ENCODE data around the gene CCDC92. TPM values are rescaled to one million over a fixed set of nuclear protein-coding genes. Genes with fewer than 3 reads are reported as not detected.
A peak's percentile ranks its signal among the peaks of the same experiment; 100 is the strongest.

CCDC92 gene
- total RNA-seq, 1 donor from 2014 or later: 55.1 TPM

GRCh38 chr12:123973552-123974341, 1.1 kb upstream of the CCDC92 start:
- Mint-ChIP-seq H3K27me3 (ENCODE audit: unreplicated experiment) (no peaks in the 10 kb centered on the region), H3K36me3 (ENCODE audit: unreplicated experiment) (peaks cover 18% of the 10 kb centered on the region), H3K9me3 (ENCODE audit: unreplicated experiment) (no peaks in the 10 kb centered on the region), H3K27ac (ENCODE audit: unreplicated experiment) (peak overlapping the region; percentile 83), H3K4me3 (ENCODE audit: unreplicated experiment) (peak overlapping the region; percentile 93), H3K4me1 (ENCODE audit: unreplicated experiment) (peaks cover 45% of the 10 kb centered on the region)
- peak; percentile 88 for DNase-seq (ENCODE audit: extremely low spot score, unreplicated experiment)
- no peak for TF ChIP-seq CTCF (IDR thresholded peaks at IDR 0.05)

DNA sequence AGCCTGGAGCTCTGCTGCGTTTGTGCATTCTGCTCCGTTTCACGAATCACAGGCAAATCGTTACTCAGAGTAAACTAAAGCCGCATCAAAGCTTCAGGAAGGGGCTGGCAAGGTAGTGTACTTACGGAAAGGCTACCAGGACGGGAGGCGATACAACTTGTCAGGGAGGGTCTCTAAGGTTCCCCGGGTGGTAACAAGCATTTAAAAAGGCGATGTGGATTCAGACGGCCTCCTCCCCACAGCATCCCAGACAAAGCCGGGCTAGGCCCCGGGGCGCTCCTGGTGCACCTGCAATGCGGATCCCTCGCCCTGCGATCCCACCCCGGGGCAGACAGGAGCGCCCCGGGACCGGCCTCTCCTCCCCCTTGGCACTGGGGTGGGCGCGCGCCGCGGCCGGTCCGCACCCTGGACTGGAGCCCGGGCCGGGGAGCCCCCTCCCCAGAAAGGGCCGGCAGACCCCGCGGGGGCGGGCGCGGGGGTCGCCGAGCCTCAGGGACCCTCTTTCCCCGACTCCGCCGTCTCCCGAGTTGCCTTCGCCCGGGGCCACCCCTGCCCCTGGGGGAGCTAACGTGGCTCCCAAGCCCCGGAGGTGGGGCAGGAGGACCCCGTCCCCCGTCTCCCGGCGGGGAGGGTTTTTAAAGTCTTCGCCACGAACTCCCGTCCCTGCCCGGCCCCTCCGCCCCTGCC, 718 bp downstream of the CCDC92 start:
- H3K27ac Mint-ChIP-seq (ENCODE audit: unreplicated experiment): peak overlapping the region; percentile 89
- DNase-seq (ENCODE audit: extremely low spot score, unreplicated experiment): no peak
- H3K4me3 Mint-ChIP-seq (ENCODE audit: unreplicated experiment): peak overlapping the region; percentile 87
- H3K4me1 Mint-ChIP-seq (ENCODE audit: unreplicated experiment): peaks cover 49% of the 10 kb centered on the region
- H3K27me3 Mint-ChIP-seq (ENCODE audit: unreplicated experiment): no peaks in the 10 kb centered on the region
- H3K36me3 Mint-ChIP-seq (ENCODE audit: unreplicated experiment): peaks cover 20% of the 10 kb centered on the region
- TF ChIP-seq CTCF (IDR thresholded peaks at IDR 0.05): no peak
- H3K9me3 Mint-ChIP-seq (ENCODE audit: unreplicated experiment): no peaks in the 10 kb centered on the region

DNA sequence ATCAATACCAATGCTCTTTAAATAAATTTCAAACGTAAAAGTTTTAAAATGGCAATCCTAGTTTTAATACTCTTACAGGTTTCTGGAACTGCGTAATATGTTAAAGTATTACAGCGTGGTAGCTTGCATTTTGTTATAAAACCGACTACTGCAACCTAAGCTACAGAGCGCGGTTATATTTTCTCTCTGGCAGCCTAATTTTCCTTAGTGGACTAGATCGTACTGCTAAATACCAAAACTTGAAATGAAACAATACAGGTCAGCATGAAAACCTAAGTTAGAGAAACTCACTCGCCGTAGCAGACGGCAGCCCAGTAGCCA, 1.2 kb downstream of the CCDC92 start:
- no peak for TF ChIP-seq CTCF (IDR thresholded peaks at IDR 0.05)
- Mint-ChIP-seq H3K27ac (ENCODE audit: unreplicated experiment) (peak overlapping the region; percentile 89), H3K9me3 (ENCODE audit: unreplicated experiment) (no peaks in the 10 kb centered on the region), H3K4me3 (ENCODE audit: unreplicated experiment) (peak overlapping the region; percentile 87), H3K36me3 (ENCODE audit: unreplicated experiment) (peaks cover 19% of the 10 kb centered on the region), H3K4me1 (ENCODE audit: unreplicated experiment) (peaks cover 49% of the 10 kb centered on the region), H3K27me3 (ENCODE audit: unreplicated experiment) (no peaks in the 10 kb centered on the region)
- DNase-seq (ENCODE audit: extremely low spot score, unreplicated experiment): no peak

DNA sequence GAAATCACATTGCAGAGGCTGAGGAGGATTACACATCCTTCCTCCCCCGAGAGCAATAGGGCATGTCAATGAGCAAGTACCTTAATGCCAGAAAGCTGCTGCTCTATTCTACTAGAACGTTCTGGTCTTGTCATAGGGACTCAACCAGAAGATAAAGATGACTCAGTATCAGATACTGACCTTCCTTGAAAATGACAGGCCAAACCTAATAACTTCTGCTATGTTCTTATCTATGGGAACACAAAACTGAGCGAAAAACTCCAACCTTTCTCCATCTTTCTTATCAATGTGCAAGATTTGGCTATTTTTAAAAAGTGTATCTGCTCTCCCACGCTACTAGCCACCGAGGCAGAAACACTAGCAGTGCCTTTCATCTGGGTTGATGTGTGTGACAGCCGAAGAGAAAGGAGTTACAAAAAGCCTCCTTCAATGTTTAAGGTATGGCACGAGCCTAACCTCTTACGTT, 5.5 kb downstream of the CCDC92 start:
- Mint-ChIP-seq H3K4me1 (ENCODE audit: unreplicated experiment) (peaks cover 42% of the 10 kb centered on the region), H3K27me3 (ENCODE audit: unreplicated experiment) (no peaks in the 10 kb centered on the region), H3K27ac (ENCODE audit: unreplicated experiment) (no peak overlapping the region), H3K4me3 (ENCODE audit: unreplicated experiment) (no peak overlapping the region), H3K9me3 (ENCODE audit: unreplicated experiment) (no peaks in the 10 kb centered on the region), H3K36me3 (ENCODE audit: unreplicated experiment) (peaks cover 8% of the 10 kb centered on the region)
- no peak for TF ChIP-seq CTCF (IDR thresholded peaks at IDR 0.05)
- no peak for DNase-seq (ENCODE audit: extremely low spot score, unreplicated experiment)

- H3K9me3 Mint-ChIP-seq (ENCODE audit: unreplicated experiment): no peaks in the 10 kb centered on the region
- H3K4me3 Mint-ChIP-seq (ENCODE audit: unreplicated experiment): no peak overlapping the region
- no peak overlapping the region for H3K27ac Mint-ChIP-seq (ENCODE audit: unreplicated experiment)
- H3K4me1 Mint-ChIP-seq (ENCODE audit: unreplicated experiment): peaks cover 41% of the 10 kb centered on the region
- peaks cover 8% of the 10 kb centered on the region for H3K36me3 Mint-ChIP-seq (ENCODE audit: unreplicated experiment)
- TF ChIP-seq CTCF (IDR thresholded peaks at IDR 0.05): no peak
- no peak for DNase-seq (ENCODE audit: extremely low spot score, unreplicated experiment)
- H3K27me3 Mint-ChIP-seq (ENCODE audit: unreplicated experiment): no peaks in the 10 kb centered on the region
Observed at GRCh38 chr12:123966596-123966995, 6.0 kb downstream of the CCDC92 start.
